Esophagus squamous epithelium (tissue), 5 donors: Measurements from ENCODE around the gene GALE. TPM values are rescaled to one million over a fixed set of nuclear protein-coding genes. Genes with fewer than 3 reads are reported as not detected.
A peak's percentile ranks its signal among the peaks of the same experiment; 100 is the strongest.

ENCODE experiments used
- DNase-seq: peaks from one replicate; lab custom pipeline; 2025; lab: John Stamatoyannopoulos, UW
- H3K27ac ChIP-seq, 4 donors: fragments of 200-600 bp; sonication (generic); one replicate each; pipeline ENCODE4 v1.5.1; 2016 to 2019; ENCODE audit warnings: mild to moderate bottlenecking in 1 of 4
- H3K27me3 ChIP-seq, 4 donors: fragments of 200-600 bp; sonication (generic); 1 replicate in 3 of 4; 2 replicates in 1 of 4; pipeline versions ENCODE4 v1.5.1 to v1.6.0; 2017 to 2021; ENCODE audit warnings: antibody characterized with exemption in 1 of 4
- H3K36me3 ChIP-seq, 3 donors: fragments of 200-600 bp; sonication (generic); one replicate each; pipeline ENCODE4 v1.5.1; 2016 to 2019
- H3K4me1 ChIP-seq, 3 donors: fragments of 200-600 bp; sonication (generic); one replicate each; pipeline ENCODE4 v1.5.1; 2017 to 2019
- H3K4me3 ChIP-seq, 4 donors: fragments of 200-600 bp; sonication (generic); 1 replicate in 3 of 4; 2 replicates in 1 of 4; pipeline ENCODE4 v1.5.1; 2016 to 2019; ENCODE audit warnings: mild to moderate bottlenecking in 2 of 4, moderate library complexity in 1 of 4
- H3K9me3 ChIP-seq, 3 donors: fragments of 200-600 bp; sonication (generic); one replicate each; pipeline ENCODE4 v1.5.1; 2016 to 2019
- CTCF ChIP-seq, 6 experiments: fragments of 450-650 bp in 4 of 6; fragments of 200-600 bp in 2 of 6; sonication (generic) in 2 of 6; IDR thresholded peaks; one replicate each; pipeline ENCODE4 v1.5.1; 2016 to 2019; ENCODE audit warnings: antibody characterized with exemption in 6 of 6, mild to moderate bottlenecking in 4 of 6, moderate library complexity in 4 of 6
- POLR2A ChIP-seq, 4 donors: fragments of 450-650 bp; IDR thresholded peaks; one replicate each; pipeline ENCODE4 v1.6.1; 2017; ENCODE audit warnings: antibody characterized with exemption in 4 of 4, mild to moderate bottlenecking in 4 of 4, moderate library complexity in 3 of 4
- WGBS, 2 donors: methylation state at CpG; one replicate each; pipeline ENCODE4 v1.1.5; 2018; 5-methylcytosine and 5-hydroxymethylcytosine counted together
- intact Hi-C: fragments of 100-400 bp; cut with DNase I; formaldehyde crosslinking; loops from one replicate; pipeline ENCODE4 v1.15.0; 2022
- total RNA-seq, 4 donors: library from RNA; depleted of rRNA; stranded (reverse); fragments of >200 nt; gene quantifications; one replicate each; pipeline ENCODE4 v1.1.0, GENCODE V29; 2016
- donor health status: DM: yes; HTN: yes; CAD: no.

The GALE gene
- total RNA-seq, 4 donors from 2014 or later: 55.1 to 81.0 (median 60.4) TPM

- H3K36me3 ChIP-seq: peaks cover 0 to 61% (median 3%) of the 10 kb centered on the region in 3 donors
- DNase-seq: no peak
- no peaks in the 10 kb centered on the region for H3K27me3 ChIP-seq
- intact Hi-C loops: no loop called here
- no peak overlapping the region for H3K27ac ChIP-seq
- H3K4me3 ChIP-seq: no peak overlapping the region
- peaks cover 0 to 18% (median 0%) of the 10 kb centered on the region in 3 donors for H3K4me1 ChIP-seq
- no peaks in the 10 kb centered on the region for H3K9me3 ChIP-seq
- WGBS, 2 donors: 60 to 74% methylated on average over 3 of the region's 3 CpGs
- TF ChIP-seq POLR2A (IDR thresholded peaks at IDR 0.05) (no peak), CTCF (IDR thresholded peaks at IDR 0.05) (peak; percentile 41 to 76 (median 56))
Measured at GRCh38 chr1:23810818-23811540, 10.4 kb upstream of the GALE start.

DNA sequence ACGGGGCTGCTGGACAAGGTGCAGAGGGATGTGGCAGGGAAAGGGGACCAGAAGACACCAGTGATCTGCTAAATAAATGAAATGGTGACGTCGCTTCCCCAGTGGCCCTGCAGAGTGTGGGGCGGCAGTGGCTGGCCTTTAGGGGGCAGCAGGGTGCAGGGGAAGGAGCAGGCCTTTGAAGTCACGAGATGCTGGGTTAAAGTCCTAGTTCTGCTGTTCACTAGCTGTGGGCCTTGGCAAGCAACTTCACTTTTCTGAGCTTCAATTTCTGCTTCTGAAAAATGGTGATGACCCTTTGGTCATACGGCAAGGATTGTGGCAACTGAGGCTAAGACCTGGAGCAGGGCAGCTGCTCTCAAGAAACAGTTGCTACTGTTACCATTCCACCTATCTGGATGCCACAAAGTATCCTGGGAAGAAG is 9.2 kb upstream of the GALE start:
- Histone ChIP-seq H3K27me3 (no peaks in the 10 kb centered on the region), H3K4me1 (peaks cover 0 to 18% (median 0%) of the 10 kb centered on the region in 3 donors), H3K9me3 (no peaks in the 10 kb centered on the region), H3K36me3 (peaks cover 0 to 49% (median 0%) of the 10 kb centered on the region in 3 donors), H3K4me3 (no peak overlapping the region), H3K27ac (peak overlapping the region in 2 of 4 donors; percentile 3 to 42)
- WGBS, 2 donors: 27 to 37% methylated on average over 6 of the region's 6 CpGs
- peak; percentile 26 for DNase-seq
- TF ChIP-seq POLR2A (IDR thresholded peaks at IDR 0.05) (no peak), CTCF (IDR thresholded peaks at IDR 0.05) (peak; percentile 56 to 86 (median 76))
- intact Hi-C loops: loop anchor here (10.0 kb wide), 1 partner anchor 55 kb away; the partner anchor contains the start of gene FUCA1

- intact Hi-C loops: loop anchor here (10.0 kb wide), 1 partner anchor 57 kb away; the partner anchor contains the start of gene FUCA1
Measured at GRCh38 chr1:23807453-23807852, 6.9 kb upstream of the GALE start.

DNA sequence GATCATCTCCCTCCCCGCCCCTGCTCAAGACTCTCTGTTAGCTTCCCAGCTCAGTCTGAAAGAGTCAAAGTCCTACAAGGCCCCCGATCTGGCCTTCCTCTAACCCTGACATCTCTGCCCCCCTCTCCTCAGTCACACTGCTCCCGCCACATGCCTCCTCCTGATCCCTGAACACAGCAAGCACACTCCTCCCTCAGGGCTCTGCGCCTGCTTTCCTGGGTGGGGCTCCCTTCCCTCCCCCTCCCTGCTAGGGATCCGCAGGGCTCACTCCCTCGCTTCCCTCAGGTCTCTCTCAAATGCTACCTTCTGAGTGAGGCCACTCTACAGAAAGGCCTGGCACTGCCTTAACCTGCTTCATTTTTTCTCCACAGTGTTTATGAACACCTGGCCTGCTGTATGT is 5.7 kb upstream of the GALE start:
- WGBS, 2 donors: 76 to 85% methylated on average over 6 of the region's 6 CpGs
- Histone ChIP-seq H3K4me3 (no peak overlapping the region), H3K4me1 (peaks cover 6 to 26% (median 8%) of the 10 kb centered on the region in 3 donors), H3K27ac (no peak overlapping the region), H3K27me3 (no peaks in the 10 kb centered on the region), H3K36me3 (peaks cover 0 to 34% (median 0%) of the 10 kb centered on the region in 3 donors), H3K9me3 (no peaks in the 10 kb centered on the region)
- intact Hi-C loops: loop anchor here (10.0 kb wide), 1 partner anchor 59 kb away; the partner anchor contains the start of gene FUCA1
- TF ChIP-seq POLR2A (IDR thresholded peaks at IDR 0.05) (no peak), CTCF (IDR thresholded peaks at IDR 0.05) (no peak)
- DNase-seq: no peak

More at GRCh38 chr1:23807453-23807852, 6.9 kb upstream of the GALE start:
- TF ChIP-seq POLR2A (IDR thresholded peaks at IDR 0.05) (no peak), CTCF (IDR thresholded peaks at IDR 0.05) (no peak)
- WGBS, 2 donors: 44 to 49% methylated on average over 3 of the region's 3 CpGs
- Histone ChIP-seq H3K27ac (no peak overlapping the region), H3K36me3 (peaks cover 0 to 43% (median 0%) of the 10 kb centered on the region in 3 donors), H3K4me1 (peaks cover 0 to 18% (median 0%) of the 10 kb centered on the region in 3 donors), H3K27me3 (no peaks in the 10 kb centered on the region), H3K9me3 (no peaks in the 10 kb centered on the region), H3K4me3 (no peak overlapping the region)
- DNase-seq: no peak

- intact Hi-C loops: loop anchor here (10.0 kb wide), 1 partner anchor 60 kb away; the partner anchor contains the start of gene FUCA1
- TF ChIP-seq CTCF (IDR thresholded peaks at IDR 0.05): no peak
- TF ChIP-seq POLR2A (IDR thresholded peaks at IDR 0.05): no peak
- DNase-seq: no peak
- H3K4me1 ChIP-seq: peaks cover 7 to 21% (median 13%) of the 10 kb centered on the region in 3 donors
- H3K27ac ChIP-seq: no peak overlapping the region
- no peaks in the 10 kb centered on the region for H3K9me3 ChIP-seq
- no peak overlapping the region for H3K4me3 ChIP-seq
- peaks cover 0 to 34% (median 0%) of the 10 kb centered on the region in 3 donors for H3K36me3 ChIP-seq
- no peaks in the 10 kb centered on the region for H3K27me3 ChIP-seq
- WGBS, 2 donors: 80 to 96% methylated on average over 2 of the region's 2 CpGs
Measured at GRCh38 chr1:23805025-23805424, 4.5 kb upstream of the GALE start.
